ENCODE data around the gene F11R.
"Not testable (repeated sequence)": the region's sequence is repeated elsewhere in the genome, so short reads cannot be mapped to it uniquely, and the experiment has no call there.

The F11R gene

GRCh38 chr1:160972939-160973338, 48.0 kb downstream of the F11R start:
- no peak for DNase-seq (ENCODE audit: low read depth in 2 of 2)

DNA sequence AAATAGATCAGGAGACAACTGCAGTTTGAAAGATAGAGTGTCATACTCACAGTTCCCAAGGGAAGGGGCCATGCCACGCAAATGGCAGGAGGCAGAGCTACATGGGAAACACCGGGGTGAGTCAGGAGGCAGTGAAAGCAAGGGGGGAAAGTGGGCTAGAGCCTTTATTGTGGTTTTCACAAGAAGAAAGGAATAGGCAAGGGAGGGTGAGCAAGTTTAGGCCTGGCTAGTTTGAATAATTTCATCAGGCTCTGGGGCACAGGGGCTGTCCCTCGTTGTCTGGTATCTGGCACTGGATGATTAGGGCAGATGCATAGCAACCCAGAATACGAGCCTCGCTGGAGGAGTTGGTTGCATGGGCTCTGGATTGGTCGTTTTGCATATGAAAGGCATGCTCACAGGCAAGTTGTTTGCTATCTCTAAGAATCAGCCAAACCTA, 49.3 kb downstream of the F11R start:
- no peak for DNase-seq (ENCODE audit: low read depth in 2 of 2)

DNA sequence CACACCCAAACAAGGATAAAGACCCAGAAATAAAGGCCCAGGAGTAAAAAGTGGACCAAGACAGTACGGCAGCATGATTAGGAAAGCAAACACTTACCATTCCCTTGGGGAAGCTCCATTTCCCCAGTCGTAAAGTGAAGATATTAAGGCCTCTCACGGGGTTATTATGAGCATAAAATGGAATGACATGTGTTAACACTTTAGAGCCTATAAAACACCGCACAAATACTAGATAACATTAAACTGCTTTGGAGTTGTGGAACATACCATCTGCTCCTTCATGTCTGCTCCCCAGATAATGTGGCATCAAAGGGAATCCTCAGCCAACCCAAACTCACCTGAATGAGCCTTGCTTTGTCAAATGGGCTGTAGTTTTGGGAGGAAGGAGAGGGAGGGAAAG, 57.4 kb downstream of the F11R start:
- no peak for DNase-seq (ENCODE audit: low read depth in 2 of 2)

- DNase-seq (ENCODE audit: low read depth in 2 of 2), result no peak
These were observed 59.5 kb downstream of the F11R start for GRCh38 chr1:160961419-160961818.

DNA sequence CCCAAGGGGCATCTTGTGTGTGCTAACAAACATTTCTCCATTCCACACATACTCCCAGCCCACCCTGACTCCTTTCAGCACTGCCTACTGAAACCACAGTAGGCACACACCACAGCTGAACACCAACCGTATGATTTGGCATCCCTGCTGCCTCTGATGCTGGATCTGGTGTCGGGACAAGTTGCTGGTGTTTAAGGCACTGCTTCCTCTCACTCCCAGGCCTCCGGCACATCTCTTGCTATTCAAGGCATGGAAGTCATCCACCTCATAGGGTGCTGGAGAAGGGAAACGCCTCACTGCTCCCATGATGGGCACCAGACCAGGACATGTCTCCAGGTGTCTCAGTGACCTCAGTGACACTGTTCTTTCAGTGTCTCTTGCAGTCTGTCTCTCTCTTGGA, 64.0 kb downstream of the F11R start:
- no peak for DNase-seq (ENCODE audit: low read depth in 2 of 2)

- no peak for DNase-seq (ENCODE audit: low read depth in 2 of 2)
These were observed 66.5 kb downstream of the F11R start, which contains the start of gene ITLN2 for GRCh38 chr1:160954158-160955104. Gene ITLN2 (minus strand): TSS chr1:160954809. CDS start chr1:160954741, 68 bp downstream.

DNA sequence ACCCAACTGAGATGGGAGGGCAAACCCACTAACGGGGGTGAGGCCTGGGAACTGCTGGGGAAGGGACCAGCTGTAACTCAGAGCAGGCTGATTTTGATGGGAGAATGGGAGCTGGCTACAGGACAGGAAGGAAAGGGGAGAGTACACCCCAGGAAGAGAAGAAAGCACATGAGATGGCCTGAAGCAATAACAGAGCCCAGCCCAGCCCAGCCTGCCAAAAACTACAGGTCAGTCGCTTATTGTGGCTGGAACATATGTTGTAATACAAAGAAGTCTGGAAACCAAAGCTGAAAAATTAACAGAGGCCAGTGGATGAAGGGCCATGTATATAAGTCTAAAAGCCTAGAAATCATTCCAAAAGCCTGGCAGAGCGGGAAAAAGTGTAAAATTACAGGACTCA, 67.9 kb downstream of the F11R start:
- DNase-seq (ENCODE audit: low read depth in 2 of 2), result no peak

DNA sequence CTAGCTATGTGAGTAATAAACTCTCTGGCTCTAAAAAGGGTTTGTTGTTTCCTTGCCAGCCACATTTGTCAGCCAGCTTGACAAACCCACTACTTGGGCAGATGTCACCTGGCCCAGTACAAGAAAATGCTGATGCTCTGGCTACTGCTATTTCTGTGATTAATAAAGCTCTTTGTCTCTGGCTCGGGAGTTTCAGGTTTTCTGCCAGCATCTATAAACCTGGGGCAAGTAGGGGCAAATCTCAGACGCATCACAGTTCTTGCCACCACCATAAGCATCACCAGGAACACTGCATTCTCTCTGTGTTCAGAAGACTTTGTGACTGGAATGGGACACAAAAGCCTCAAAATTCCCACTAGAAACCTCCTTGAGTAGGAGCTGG, 68.8 kb downstream of the F11R start:
- DNase-seq (ENCODE audit: low read depth in 2 of 2), result no peak

GRCh38 chr1:160951443-160952128, 69.4 kb downstream of the F11R start:
- peak; percentile 32 to 53 for DNase-seq (ENCODE audit: low read depth in 2 of 2)

GRCh38 chr1:160950657-160951056, 70.3 kb downstream of the F11R start:
- no peak for DNase-seq (ENCODE audit: low read depth in 2 of 2)

- no peak for DNase-seq (ENCODE audit: low read depth in 2 of 2)
These were observed 71.1 kb downstream of the F11R start for GRCh38 chr1:160949881-160950280.

DNA sequence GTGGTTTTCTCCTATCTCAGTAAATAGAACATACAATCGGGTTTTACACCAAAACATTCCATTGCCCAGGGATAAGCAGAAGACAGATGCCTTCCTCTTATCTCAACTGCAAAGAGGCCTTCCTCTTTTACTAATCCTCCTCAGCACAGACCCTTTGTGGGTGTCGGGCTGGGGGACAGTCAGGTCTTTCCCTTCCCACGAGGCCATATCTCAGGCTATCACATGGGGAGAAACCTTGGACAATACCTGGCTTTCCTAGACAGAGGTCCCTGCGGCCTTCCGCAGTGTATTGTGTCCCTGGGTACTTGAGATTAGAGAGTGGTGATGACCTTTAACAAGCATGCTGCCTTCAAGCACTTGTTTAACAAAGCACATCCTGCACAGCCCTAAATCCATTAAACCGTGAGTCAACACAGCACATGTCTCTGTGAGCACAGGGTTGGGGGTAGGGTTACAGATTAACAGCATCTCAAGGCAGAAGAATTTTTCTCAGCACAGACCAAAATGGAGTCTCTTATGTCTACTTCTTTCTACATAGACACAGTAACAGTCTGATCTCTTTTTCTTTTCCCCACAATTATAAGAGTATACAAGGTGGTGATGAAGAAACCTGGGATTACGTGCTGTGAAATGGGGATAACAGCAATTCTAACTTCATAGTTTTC, 71.6 kb downstream of the F11R start:
- not testable (repeated sequence) for DNase-seq (ENCODE audit: low read depth in 2 of 2)

DNA sequence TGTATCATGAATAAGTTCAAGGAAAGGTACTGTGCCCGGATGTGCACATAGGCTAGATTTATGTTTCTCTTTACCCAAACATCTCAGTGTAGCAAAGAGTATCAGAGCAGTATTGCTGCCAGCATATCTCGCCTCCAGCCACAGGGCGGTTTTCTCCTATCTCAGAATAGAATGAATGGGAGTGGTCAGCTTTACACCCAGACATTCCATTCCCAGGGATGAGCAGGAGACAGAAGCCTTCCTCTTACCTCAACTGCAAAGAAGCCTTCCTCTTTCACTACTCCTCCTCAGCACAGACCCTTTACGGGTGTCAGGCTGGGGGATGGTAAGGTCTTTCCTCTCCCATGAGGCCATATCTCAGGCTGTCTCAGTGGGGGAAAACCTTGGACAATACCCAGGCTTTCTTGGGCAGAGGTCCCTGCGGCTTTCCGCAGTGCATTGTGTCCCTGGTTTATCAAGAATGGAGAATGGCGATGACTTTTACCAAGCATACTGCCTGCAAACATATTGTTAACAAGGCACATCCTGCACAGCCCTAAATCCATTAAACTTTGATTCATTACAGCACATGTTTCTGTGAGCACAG, 73.7 kb downstream of the F11R start:
- not testable (repeated sequence) for DNase-seq (ENCODE audit: low read depth in 2 of 2)

DNA sequence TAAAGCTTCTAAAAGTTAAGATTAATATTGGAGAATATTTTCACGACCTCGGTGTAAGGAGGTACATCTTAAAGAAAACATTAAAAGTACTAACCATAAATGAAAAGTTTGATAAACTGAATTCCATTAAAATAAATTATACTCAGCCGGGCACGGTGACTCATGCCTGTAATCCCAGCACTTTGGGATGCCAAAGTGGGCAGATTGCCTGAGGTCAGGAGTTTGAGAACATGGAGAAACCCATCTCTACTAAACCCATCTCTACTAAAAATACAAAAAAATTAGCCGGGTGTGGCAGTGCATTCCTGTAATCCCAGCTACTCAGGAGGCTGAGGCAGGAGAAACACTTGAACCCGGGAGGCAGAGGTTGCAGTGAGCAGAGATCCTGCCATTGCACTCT, 75.1 kb downstream of the F11R start:
- DNase-seq (ENCODE audit: low read depth in 2 of 2), result not testable (repeated sequence)

All from stimulated activated CD8-positive, alpha-beta memory T cell treated with anti-CD3 and anti-CD28 coated beads, Interleukin-15, amount 100 ng/mL, for 4 hours (primary cell).